Panc1 (cell line): Measurements from ENCODE around the gene PFN1. TPM values are rescaled to one million over a fixed set of nuclear protein-coding genes. Genes with fewer than 3 reads are reported as not detected.

Source experiments
- ATAC-seq: fragments of 200-7000 bp; cut with Tn5 transposase; 2 replicates; pipeline ENCODE4 v1.9.1; 2020; ENCODE audit warnings: mild to moderate bottlenecking, moderate library complexity
- BruUV-seq: library from RNA; stranded (reverse); fragments of 400-500 nt; replicated peaks from 2 replicates; lab custom pipeline; 2021; lab: Mats Ljungman, UMichigan
- CTCF ChIA-PET: fragments of 300-600 bp; sonication (Branson Sonifier 250); formaldehyde crosslinking; loops from one replicate; lab custom pipeline; 2022; ENCODE audit warnings: antibody characterized with exemption; lab: Charles Lee
- POLR2A ChIA-PET: fragments of 300-600 bp; sonication (Branson Sonifier 250); formaldehyde crosslinking; loops from one replicate; lab custom pipeline; 2022; ENCODE audit warnings: antibody characterized with exemption; lab: Charles Lee
- DNase-seq: peaks from one replicate; pipeline ENCODE4 v3.0.0-alpha.2; 2010; ENCODE audit warnings: low read depth, low spot score
- H3K27ac ChIP-seq: 2 replicates; pipeline ENCODE4 v1.5.1; 2011; ENCODE audit warnings: mild to moderate bottlenecking, low read length, inconsistent platforms
- H3K27me3 ChIP-seq: fragments of 200-500 bp; sonication (Bioruptor generic); 2 replicates; pipeline ENCODE4 v1.6.0; 2014; ENCODE audit warnings: low read length, inconsistent platforms; ENCODE audit not compliant: control insufficient read depth, insufficient read depth
- H3K36me3 ChIP-seq: fragments of 200-500 bp; sonication (Bioruptor generic); 2 replicates; pipeline ENCODE4 v1.5.1; 2014; ENCODE audit warnings: inconsistent platforms, mild to moderate bottlenecking, low read length, moderate library complexity; ENCODE audit not compliant: control insufficient read depth, insufficient read depth
- H3K4me1 ChIP-seq: 2 replicates; pipeline ENCODE4 v1.5.1; 2011; ENCODE audit warnings: inconsistent platforms, mild to moderate bottlenecking, low read length, moderate library complexity; ENCODE audit not compliant: control insufficient read depth, insufficient read depth
- H3K4me3 ChIP-seq, 2 experiments: 2 replicates each; pipeline ENCODE4 v1.5.1; 2011 to 2012; ENCODE audit warnings: low read depth in 2 of 2, low read length in 2 of 2, mild to moderate bottlenecking in 2 of 2, inconsistent platforms in 1 of 2, moderate library complexity in 1 of 2
- H3K9me3 ChIP-seq: fragments of 200-500 bp; sonication (Bioruptor generic); 2 replicates; pipeline ENCODE4 v1.5.1; 2014; ENCODE audit warnings: low read depth, mild to moderate bottlenecking, inconsistent platforms, low read length, moderate library complexity; ENCODE audit not compliant: control insufficient read depth, insufficient read depth
- POLR2AphosphoS5 ChIP-seq: IDR thresholded peaks from 2 replicates; pipeline ENCODE4 v1.6.1; 2012; ENCODE audit warnings: mild to moderate bottlenecking, low read depth, low read length, moderate library complexity
- REST ChIP-seq, 2 experiments: IDR thresholded peaks; 2 replicates each; pipeline ENCODE4 v1.6.1; 2011 to 2012; ENCODE audit warnings: low read depth in 2 of 2, control low read depth in 1 of 2, low read length in 1 of 2, mild to moderate bottlenecking in 1 of 2, moderate library complexity in 1 of 2; ENCODE audit not compliant: insufficient read depth in 1 of 2
- SIN3A ChIP-seq: IDR thresholded peaks from 2 replicates; pipeline ENCODE4 v1.6.1; 2012; ENCODE audit warnings: low read depth, mild to moderate bottlenecking, low read length, moderate library complexity, borderline replicate concordance; ENCODE audit not compliant: insufficient read depth
- TCF7L2 ChIP-seq: IDR thresholded peaks from 2 replicates; pipeline ENCODE4 v1.6.1; 2011; ENCODE audit warnings: mild to moderate bottlenecking, low read depth, low read length, inconsistent platforms
- in situ Hi-C: cut with HindIII; loops from 2 replicates; pipeline ENCODE4 v1.10.0; 2016; ENCODE audit warnings: low sequenced_read_pairs, low pct_unique_long_range_greater_than_20kb
- intact Hi-C: fragments of 100-400 bp; cut with micrococcal nuclease; formaldehyde crosslinking; loops from one replicate; pipeline ENCODE4 v1.10.0; 2022; ENCODE audit not compliant: unreplicated experiment
- total RNA-seq: library from RNA; stranded (reverse); gene quantifications from one replicate; pipeline ENCODE4 v1.2.1, GENCODE V29; 2021; ENCODE audit not compliant: unreplicated experiment
- TF ChIP-seq, protein P1 (sequence below): fragments of 450-650 bp; IDR thresholded peaks from 2 replicates; pipeline ENCODE4 v1.5.1; 2017; ENCODE audit warnings: mild to moderate bottlenecking

The PFN1 gene
- total RNA-seq, 1 experiment from 2014 or later: 1,074 TPM

- intact Hi-C loops (no loop called here), in situ Hi-C loops (no loop called here)
- TF ChIP-seq POLR2AphosphoS5: no peak
- TF ChIP-seq SIN3A: no peak
- no peak for TF ChIP-seq TCF7L2
- no TSS peak for BruUV-seq
- Histone ChIP-seq H3K36me3 (no peaks in the 10 kb centered on the region), H3K4me3 (peak overlapping the region; percentile 66 to 79), H3K4me1 (peaks cover 15% of the 10 kb centered on the region), H3K9me3 (no peaks in the 10 kb centered on the region), H3K27ac (peak overlapping the region; percentile 98), H3K27me3 (no peaks in the 10 kb centered on the region)
- POLR2A ChIA-PET: interaction anchor here (0.6 to 1.4 kb wide), 3 partner anchors 18 to 97 kb away, joined by 3 to 5 read pairs (median 4); partner anchors contain the start of gene PFN1
- ATAC-seq (peak; percentile 92), DNase-seq (peak; percentile 98)
- CTCF ChIA-PET: interaction anchor here (0.6 to 1.0 kb wide), 2 partner anchors 21 to 95 kb away, joined by 3 to 4 read pairs; no protein-coding TSS in a partner anchor
Observed at GRCh38 chr17:4966844-4967538, 18.7 kb upstream of the PFN1 start.

GRCh38 chr17:4965311-4965986 lies 17.1 kb upstream of the PFN1 start:
- DNase-seq: no peak
- TF ChIP-seq, protein P1, sequence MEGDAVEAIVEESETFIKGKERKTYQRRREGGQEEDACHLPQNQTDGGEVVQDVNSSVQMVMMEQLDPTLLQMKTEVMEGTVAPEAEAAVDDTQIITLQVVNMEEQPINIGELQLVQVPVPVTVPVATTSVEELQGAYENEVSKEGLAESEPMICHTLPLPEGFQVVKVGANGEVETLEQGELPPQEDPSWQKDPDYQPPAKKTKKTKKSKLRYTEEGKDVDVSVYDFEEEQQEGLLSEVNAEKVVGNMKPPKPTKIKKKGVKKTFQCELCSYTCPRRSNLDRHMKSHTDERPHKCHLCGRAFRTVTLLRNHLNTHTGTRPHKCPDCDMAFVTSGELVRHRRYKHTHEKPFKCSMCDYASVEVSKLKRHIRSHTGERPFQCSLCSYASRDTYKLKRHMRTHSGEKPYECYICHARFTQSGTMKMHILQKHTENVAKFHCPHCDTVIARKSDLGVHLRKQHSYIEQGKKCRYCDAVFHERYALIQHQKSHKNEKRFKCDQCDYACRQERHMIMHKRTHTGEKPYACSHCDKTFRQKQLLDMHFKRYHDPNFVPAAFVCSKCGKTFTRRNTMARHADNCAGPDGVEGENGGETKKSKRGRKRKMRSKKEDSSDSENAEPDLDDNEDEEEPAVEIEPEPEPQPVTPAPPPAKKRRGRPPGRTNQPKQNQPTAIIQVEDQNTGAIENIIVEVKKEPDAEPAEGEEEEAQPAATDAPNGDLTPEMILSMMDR: no peak
- TF ChIP-seq SIN3A (no peak), POLR2AphosphoS5 (no peak), TCF7L2 (no peak), REST (IDR thresholded peaks at IDR 0.05; ENCODE audit: insufficient read depth in 1 of 2, low read depth in 2 of 2, low read length in 1 of 2) (no peak)
- intact Hi-C loops: no loop called here
- H3K4me3 ChIP-seq: no peak overlapping the region
- no peak overlapping the region for H3K27ac ChIP-seq
- H3K9me3 ChIP-seq: no peaks in the 10 kb centered on the region
- BruUV-seq: no TSS peak
- no peak for ATAC-seq
- peaks cover 15% of the 10 kb centered on the region for H3K4me1 ChIP-seq
- no peaks in the 10 kb centered on the region for H3K36me3 ChIP-seq
- CTCF ChIA-PET: no interaction called here
- in situ Hi-C loops: no loop called here
- POLR2A ChIA-PET: interaction anchor here (1.0 kb wide), 1 partner anchor 18 kb away, joined by 3 read pairs; no protein-coding TSS in a partner anchor
- no peaks in the 10 kb centered on the region for H3K27me3 ChIP-seq
